Activated T-helper 1 cell treated with anti-CD3 and anti-CD28 coated beads, Interleukin-12 subunit alpha, Interleukin-12 subunit beta, Interleukin-2, Interleukin-4 antibody, amounts not matched to agents 30 ng/mL and 10 ng/mL and 1 ng/mL, durations not matched to agents 14 hours and 24 hours and 36 hours (primary cell): ENCODE data around the gene PROK1. TPM values are rescaled to one million over a fixed set of nuclear protein-coding genes. Genes with fewer than 3 reads are reported as not detected.
A peak's percentile ranks its signal among the peaks of the same experiment; 100 is the strongest.
"Not testable (repeated sequence)": the region's sequence is repeated elsewhere in the genome, so short reads cannot be mapped to it uniquely, and the experiment has no call there.

ENCODE experiments used
- DNase-seq: peaks from one replicate; pipeline ENCODE4 v3.0.0; 2021; ENCODE audit warnings: low spot score
- H3K27ac Mint-ChIP-seq: one replicate; pipeline ENCODE4 v1.8.0; 2021; ENCODE audit warnings: mild to moderate bottlenecking, mixed read lengths
- H3K27me3 Mint-ChIP-seq: one replicate; pipeline ENCODE4 v1.8.0; 2022; ENCODE audit warnings: mild to moderate bottlenecking, moderate library complexity, mixed read lengths; ENCODE audit not compliant: insufficient read depth
- H3K36me3 Mint-ChIP-seq: one replicate; pipeline ENCODE4 v1.8.0; 2021; ENCODE audit warnings: low read depth, mixed read lengths
- H3K4me1 Mint-ChIP-seq: one replicate; pipeline ENCODE4 v1.8.0; 2021; ENCODE audit warnings: low read depth, mixed read lengths
- H3K4me3 Mint-ChIP-seq: one replicate; pipeline ENCODE4 v1.8.0; 2021; ENCODE audit warnings: mild to moderate bottlenecking, moderate library complexity, mixed read lengths
- H3K9me3 Mint-ChIP-seq: one replicate; pipeline ENCODE4 v1.8.0; 2021; ENCODE audit warnings: mixed read lengths
- intact Hi-C: fragments of 100-400 bp; cut with micrococcal nuclease; formaldehyde crosslinking; loops from one replicate; pipeline ENCODE4 v1.15.1; 2024
- total RNA-seq: library from RNA; stranded (reverse); gene quantifications from 2 replicates; pipeline ENCODE4 v1.2.3, GENCODE V29; 2022

Gene PROK1
- total RNA-seq, 1 donor from 2014 or later, result not detected

DNA sequence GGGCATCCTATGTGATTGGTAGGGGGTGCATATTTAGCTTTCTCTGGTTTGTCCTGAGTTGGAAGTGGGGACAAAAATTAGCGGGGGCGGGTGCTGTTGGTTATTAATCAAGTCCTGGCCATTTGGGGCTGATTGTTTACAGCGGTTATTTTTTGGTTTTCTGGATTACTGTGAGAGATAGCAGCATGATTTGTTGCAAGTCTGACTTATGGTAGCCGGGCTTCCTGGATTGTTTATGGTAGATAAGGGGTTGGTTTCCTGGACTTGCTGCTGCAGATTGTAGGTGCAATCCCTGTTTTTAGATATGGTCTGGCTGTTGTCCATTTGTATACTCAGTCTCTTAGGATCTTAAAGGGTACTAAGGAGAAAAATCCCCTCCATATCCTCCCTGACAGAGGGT lies 12.1 kb upstream of the PROK1 start:
- peaks cover 15% of the 10 kb centered on the region for H3K27me3 Mint-ChIP-seq
- intact Hi-C loops, result no loop called here
- no peaks in the 10 kb centered on the region for H3K9me3 Mint-ChIP-seq
- H3K4me1 Mint-ChIP-seq, result no peaks in the 10 kb centered on the region
- no peak for DNase-seq
- H3K27ac Mint-ChIP-seq, result no peak overlapping the region
- no peaks in the 10 kb centered on the region for H3K36me3 Mint-ChIP-seq
- H3K4me3 Mint-ChIP-seq, result no peak overlapping the region

DNA sequence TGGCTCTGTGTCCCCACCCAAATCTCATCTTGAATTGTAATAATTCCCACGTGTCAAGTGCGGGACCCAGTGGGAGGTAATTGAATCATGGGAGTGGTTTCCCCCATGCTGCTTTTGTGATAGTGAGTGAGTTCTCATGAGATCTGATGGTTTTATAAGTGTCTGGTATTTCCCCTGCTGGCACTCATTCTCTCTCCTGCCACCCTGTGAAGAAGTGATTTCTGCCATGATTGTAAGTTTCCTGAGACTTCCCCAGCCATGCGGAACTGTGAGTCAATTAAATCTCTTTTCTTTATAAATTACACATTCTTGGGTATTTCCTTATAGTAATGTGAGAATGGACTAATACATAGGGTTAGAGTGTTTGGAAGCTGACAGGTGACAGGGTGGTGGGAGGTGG lies 11.1 kb upstream of the PROK1 start:
- DNase-seq, H3K27ac Mint-ChIP-seq, H3K9me3 Mint-ChIP-seq, H3K36me3 Mint-ChIP-seq, intact Hi-C loops, H3K4me1 Mint-ChIP-seq, H3K4me3 Mint-ChIP-seq: not testable (repeated sequence)
- peaks cover 13% of the 10 kb centered on the region for H3K27me3 Mint-ChIP-seq

DNA sequence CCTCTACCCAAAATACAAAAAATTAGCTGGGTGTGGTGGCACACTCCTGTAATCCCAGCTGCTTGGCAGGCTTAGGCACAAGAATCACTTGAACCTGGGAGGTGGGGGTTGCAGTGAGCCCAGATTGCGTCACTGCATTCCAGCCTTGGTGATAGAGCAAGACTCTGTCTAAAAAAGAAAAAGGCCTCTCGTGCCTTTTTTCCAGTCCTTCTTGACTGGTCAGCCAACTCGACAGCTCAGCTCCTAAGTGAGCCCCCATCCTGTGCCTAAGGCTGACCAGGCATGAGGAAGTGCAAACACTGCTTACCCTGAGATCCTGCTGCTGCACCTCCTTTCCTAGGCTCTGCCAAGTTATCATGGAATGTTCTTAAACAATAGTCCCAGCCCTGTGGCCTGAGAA lies 10.1 kb upstream of the PROK1 start:
- peaks cover 13% of the 10 kb centered on the region for H3K27me3 Mint-ChIP-seq
- intact Hi-C loops, result no loop called here
- DNase-seq, result no peak
- no peak overlapping the region for H3K27ac Mint-ChIP-seq
- no peaks in the 10 kb centered on the region for H3K4me1 Mint-ChIP-seq
- no peaks in the 10 kb centered on the region for H3K36me3 Mint-ChIP-seq
- H3K9me3 Mint-ChIP-seq, result no peaks in the 10 kb centered on the region
- H3K4me3 Mint-ChIP-seq, result no peak overlapping the region

DNA sequence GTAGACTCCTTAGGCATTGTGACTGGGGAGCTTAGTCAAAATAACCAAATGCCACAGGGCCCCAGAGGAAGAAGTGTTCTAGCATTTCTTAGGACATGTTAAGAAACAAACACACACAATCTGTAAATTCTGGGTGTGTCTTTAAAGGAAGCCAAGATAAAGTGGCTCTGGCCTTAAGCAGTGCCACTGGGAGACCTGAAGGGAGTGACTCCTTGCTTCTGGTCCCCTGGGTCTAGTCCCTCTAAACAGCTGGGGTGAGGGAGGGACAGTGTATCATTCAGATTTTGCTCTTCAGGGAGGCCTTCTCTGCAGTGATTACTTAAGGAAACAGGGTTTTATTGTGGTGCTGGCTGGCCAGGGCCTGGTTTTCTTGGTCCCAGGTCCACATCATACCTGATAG lies 9.1 kb upstream of the PROK1 start:
- intact Hi-C loops, result no loop called here
- no peaks in the 10 kb centered on the region for H3K9me3 Mint-ChIP-seq
- no peak overlapping the region for H3K27ac Mint-ChIP-seq
- H3K4me1 Mint-ChIP-seq, result no peaks in the 10 kb centered on the region
- no peak overlapping the region for H3K4me3 Mint-ChIP-seq
- H3K27me3 Mint-ChIP-seq, result peaks cover 10% of the 10 kb centered on the region
- DNase-seq, result no peak
- H3K36me3 Mint-ChIP-seq, result no peaks in the 10 kb centered on the region

DNA sequence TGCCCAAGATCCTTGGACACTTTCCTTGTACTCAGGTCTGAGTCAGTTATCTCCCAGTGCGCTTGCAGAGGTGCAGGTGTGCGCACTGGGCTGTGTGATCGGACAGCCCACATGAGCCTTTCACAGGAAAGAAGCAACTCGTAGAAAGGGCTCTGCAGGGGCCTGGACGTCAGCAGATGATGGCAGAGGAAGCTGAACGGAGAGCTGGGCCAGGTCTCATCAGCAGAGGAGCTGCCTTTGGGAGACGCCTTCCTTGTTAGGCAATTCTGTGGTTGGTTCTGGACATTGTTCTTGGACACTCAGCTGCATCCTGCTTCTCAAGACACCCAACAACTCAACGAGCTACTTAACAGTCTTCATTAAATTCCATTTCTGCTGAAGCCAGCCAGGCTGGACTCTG lies 7.5 kb upstream of the PROK1 start:
- Mint-ChIP-seq H3K4me1 (no peaks in the 10 kb centered on the region), H3K27ac (no peak overlapping the region), H3K4me3 (no peak overlapping the region), H3K9me3 (no peaks in the 10 kb centered on the region), H3K27me3 (peaks cover 17% of the 10 kb centered on the region), H3K36me3 (no peaks in the 10 kb centered on the region)
- intact Hi-C loops, result no loop called here
- no peak for DNase-seq

DNA sequence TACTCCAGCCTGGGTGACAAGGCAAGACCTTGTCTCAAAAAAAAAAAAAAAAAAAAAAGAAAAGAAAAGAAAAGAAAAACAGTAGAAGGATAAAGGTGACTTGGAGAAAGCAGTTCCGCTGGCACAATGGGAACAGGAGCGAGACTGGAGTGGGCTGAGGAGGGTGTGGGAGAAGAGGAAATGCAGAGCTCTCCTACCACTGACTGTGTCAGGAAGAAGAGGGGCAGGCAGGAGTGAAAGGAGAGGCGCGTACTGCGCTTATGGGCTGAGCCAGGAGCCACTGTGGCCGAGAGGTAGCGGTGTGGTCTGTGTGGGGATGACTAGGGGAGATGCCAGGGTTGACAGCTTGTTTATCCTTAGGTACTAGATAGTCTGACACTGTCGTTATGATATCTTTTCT lies 6.4 kb upstream of the PROK1 start:
- Mint-ChIP-seq H3K27me3 (peaks cover 22% of the 10 kb centered on the region), H3K27ac (no peak overlapping the region), H3K4me1 (no peaks in the 10 kb centered on the region), H3K36me3 (no peaks in the 10 kb centered on the region), H3K4me3 (no peak overlapping the region), H3K9me3 (no peaks in the 10 kb centered on the region)
- no peak for DNase-seq
- intact Hi-C loops, result no loop called here

DNA sequence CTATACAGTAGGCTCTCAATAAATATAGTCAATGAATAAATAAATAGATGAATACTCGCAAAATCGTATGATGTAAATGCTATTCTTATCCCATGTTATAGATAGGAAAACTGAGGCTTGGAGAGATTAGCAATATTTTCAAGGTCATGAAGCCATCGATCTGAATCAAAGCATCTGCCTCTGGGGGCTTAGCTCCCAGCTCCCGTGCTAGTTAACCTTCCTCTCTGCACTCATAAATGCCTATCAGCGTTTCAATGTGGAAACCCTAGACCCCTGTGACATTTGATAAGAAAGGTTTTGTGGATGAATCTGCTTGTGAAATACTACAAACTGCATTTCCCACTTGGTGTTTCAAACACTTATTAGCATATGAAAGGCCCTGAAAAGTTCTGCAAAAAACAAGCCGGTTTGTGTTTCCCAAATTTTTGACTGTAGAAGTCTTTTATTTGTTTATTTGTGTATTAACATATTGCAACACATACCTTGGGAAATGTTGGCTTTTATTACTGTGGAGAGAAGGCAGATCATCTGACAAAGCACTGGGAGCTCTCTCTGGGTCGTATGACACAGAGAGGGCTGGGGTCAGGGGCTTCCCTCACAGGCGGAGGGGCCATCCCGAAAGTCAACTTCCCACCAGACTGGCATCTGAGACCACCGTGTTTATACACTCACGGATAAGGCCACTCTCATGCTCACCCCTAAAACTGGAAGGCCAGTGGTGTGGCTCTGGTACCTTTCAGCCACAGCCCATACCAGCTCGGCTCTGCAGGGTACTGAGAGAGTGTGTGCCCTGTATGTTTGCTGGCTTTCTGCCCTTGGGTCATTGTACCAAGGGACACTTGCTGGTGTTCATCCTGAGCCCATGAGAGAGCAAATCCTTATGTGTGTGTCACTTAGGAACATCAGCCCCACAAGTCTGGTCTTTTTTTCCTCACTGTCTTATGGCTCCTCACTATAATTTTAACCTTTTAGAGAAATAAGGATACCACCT lies 993 bp upstream of the PROK1 start:
- no peaks in the 10 kb centered on the region for H3K36me3 Mint-ChIP-seq
- intact Hi-C loops, result no loop called here

DNA sequence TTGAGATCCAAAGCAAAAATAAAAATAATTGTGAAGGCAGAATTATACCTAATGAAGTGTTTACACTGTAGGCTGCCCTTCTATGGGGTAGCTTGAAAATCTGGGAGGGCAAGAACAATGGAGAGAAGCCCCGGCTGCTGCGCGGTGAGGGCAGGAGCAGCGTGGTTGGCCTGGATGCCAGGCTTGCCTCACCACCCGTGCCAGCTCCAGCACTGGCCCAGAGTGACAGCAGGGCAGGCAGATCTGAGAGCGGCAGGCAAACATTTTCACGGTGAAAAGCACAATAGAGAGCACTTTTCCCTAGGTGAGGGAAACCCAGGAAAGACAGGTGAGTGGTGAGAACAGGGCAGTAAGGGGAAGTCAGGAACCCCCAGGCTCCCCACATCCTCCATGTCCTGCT lies 1.4 kb downstream of the PROK1 start:
- intact Hi-C loops, result no loop called here
- Mint-ChIP-seq H3K4me3 (no peak overlapping the region), H3K36me3 (no peaks in the 10 kb centered on the region), H3K9me3 (no peaks in the 10 kb centered on the region), H3K27me3 (peaks cover 26% of the 10 kb centered on the region), H3K4me1 (no peaks in the 10 kb centered on the region), H3K27ac (no peak overlapping the region)
- no peak for DNase-seq

More for the DNA sequence above, 993 bp upstream of the PROK1 start:
- DNase-seq, result no peak
- Mint-ChIP-seq H3K4me3 (no peak overlapping the region), H3K27ac (no peak overlapping the region), H3K27me3 (peaks cover 29% of the 10 kb centered on the region), H3K4me1 (no peaks in the 10 kb centered on the region), H3K9me3 (no peaks in the 10 kb centered on the region)

DNA sequence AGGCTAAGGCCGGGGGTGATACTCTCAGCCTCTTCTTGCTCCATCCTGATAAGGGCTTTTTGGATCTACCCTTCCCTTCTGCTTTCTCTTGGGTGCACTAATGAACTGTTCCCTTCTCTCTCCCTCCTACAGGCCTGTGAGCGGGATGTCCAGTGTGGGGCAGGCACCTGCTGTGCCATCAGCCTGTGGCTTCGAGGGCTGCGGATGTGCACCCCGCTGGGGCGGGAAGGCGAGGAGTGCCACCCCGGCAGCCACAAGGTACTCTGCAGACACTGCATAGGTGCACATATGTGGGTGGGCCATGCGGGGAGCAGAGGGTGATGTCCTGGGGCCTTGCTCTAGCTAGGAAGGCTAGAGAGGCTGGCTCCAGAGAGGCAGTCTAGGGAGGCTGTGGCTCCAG lies 2.9 kb downstream of the PROK1 start:
- Mint-ChIP-seq H3K27ac (no peak overlapping the region), H3K36me3 (no peaks in the 10 kb centered on the region), H3K27me3 (peaks cover 20% of the 10 kb centered on the region), H3K9me3 (no peaks in the 10 kb centered on the region), H3K4me3 (no peak overlapping the region), H3K4me1 (no peaks in the 10 kb centered on the region)
- no peak for DNase-seq
- intact Hi-C loops, result no loop called here

DNA sequence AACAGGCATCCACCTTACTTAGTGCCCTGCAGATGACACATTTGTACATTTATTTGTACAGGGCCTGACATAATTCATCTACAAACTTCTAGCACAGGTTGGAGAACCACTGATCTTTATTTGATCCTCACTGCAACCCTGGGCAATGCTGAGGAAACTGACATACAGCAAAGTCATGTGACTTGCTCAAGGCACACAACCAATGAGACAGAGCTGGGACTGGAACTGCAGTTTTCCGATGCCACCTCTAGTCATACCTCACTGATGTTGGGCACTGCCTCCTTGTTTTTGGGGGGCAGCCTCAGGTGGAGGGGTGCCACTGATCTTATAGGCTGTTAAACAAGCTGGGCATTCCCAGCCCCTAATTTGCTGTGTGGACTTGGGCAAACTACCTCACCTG lies 3.4 kb downstream of the PROK1 start:
- intact Hi-C loops, result no loop called here
- Mint-ChIP-seq H3K27me3 (peaks cover 15% of the 10 kb centered on the region), H3K36me3 (no peaks in the 10 kb centered on the region), H3K4me3 (no peak overlapping the region), H3K27ac (no peak overlapping the region), H3K4me1 (no peaks in the 10 kb centered on the region), H3K9me3 (no peaks in the 10 kb centered on the region)
- DNase-seq, result no peak

DNA sequence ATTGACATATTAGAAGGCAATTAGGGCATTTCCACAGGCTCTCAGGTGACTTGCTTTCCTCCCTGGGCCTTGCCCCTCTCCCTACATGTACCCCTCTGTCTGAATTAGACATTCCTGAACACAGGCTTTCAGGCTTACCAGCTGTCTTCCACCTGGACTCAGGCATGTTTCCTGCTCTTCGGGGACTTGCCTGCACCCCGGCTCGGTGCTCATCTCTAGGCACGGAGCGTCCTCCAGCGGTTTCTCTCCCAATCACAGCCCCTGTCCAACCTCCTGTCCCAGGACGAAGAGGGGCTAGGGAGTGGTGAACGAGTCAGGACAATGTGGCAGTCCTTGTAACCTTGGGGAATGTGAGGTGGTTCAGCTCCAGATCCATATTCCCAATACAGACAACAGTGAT lies 4.2 kb downstream of the PROK1 start:
- DNase-seq, result no peak
- no peak overlapping the region for H3K27ac Mint-ChIP-seq
- H3K27me3 Mint-ChIP-seq, result peaks cover 11% of the 10 kb centered on the region
- no peaks in the 10 kb centered on the region for H3K36me3 Mint-ChIP-seq
- no peaks in the 10 kb centered on the region for H3K4me1 Mint-ChIP-seq
- intact Hi-C loops, result no loop called here
- H3K4me3 Mint-ChIP-seq, result no peak overlapping the region
- H3K9me3 Mint-ChIP-seq, result no peaks in the 10 kb centered on the region

DNA sequence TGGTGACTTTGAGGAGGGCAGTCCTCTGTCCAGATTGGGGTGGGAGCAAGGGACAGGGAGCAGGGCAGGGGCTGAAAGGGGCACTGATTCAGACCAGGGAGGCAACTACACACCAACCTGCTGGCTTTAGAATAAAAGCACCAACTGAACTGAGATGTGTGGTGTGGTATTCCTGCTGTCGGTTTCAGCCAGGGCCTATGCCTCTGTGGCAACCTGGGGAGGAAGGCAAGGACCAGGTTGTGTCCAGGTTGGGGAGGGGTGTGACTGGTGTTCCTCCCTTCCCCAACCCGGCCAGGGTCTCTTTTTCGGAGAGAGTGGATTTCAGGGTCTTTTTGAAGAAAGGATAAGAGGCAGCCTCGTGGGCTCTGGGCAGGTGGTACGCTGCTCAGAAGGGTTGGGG lies 6.3 kb downstream of the PROK1 start:
- Mint-ChIP-seq H3K4me3 (no peak overlapping the region), H3K36me3 (no peaks in the 10 kb centered on the region), H3K9me3 (no peaks in the 10 kb centered on the region), H3K27ac (no peak overlapping the region), H3K27me3 (peaks cover 4% of the 10 kb centered on the region), H3K4me1 (no peaks in the 10 kb centered on the region)
- DNase-seq, result no peak
- intact Hi-C loops, result no loop called here

DNA sequence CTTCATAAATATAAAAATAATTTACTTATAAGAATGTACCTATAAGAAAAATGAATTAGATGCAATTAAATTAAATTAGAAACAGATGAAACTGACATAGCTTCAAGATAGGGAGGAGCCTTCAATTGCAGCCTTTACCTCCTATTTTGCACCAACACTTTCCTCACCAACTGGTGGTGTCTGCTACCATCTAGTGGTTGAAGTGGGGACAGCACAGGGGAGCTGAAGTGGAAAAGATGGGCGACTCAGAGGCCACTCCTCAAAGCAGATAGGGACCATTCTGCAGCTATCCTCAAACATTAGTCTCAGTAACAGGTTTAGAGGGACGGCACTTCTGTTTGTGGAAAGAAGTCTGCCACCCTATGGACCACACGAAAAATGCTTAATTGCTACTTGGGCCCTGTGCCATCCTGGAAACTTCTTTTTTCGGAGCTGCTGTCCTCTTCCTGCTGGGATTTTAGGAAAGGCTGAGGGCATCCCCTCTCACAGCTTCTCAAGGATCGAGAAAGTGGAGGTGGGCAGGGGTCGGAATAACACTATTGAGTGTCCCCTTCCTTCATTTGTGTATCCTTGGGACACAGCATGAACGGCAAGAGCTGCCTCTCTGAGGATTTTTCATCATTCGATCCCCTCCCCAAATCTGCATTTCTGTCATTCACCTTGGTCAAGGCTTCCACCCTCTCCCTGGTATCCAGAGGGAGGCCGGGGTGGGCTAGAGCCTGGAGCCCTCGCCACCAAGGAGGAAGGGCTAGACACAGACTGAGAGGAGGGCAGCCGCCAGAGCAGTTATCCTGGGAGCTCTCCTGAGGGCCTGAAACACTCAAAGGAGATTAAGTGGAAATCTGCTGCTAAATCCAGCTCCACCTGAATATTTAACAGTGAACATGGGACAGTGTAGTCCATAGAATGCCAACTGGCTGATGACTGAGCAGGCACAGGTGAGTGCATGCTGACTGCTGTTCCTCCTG lies 9.6 kb downstream of the PROK1 start:
- H3K9me3 Mint-ChIP-seq, result no peaks in the 10 kb centered on the region
- H3K27ac Mint-ChIP-seq, result no peak overlapping the region
- intact Hi-C loops, result loop anchor here (1.0 to 5.0 kb wide), 8 partner anchors 36 to 433 kb away; partner anchors contain the start of gene LAMTOR5
- no peaks in the 10 kb centered on the region for H3K27me3 Mint-ChIP-seq
- no peak overlapping the region for H3K4me3 Mint-ChIP-seq
- H3K4me1 Mint-ChIP-seq, result no peaks in the 10 kb centered on the region
- H3K36me3 Mint-ChIP-seq, result no peaks in the 10 kb centered on the region
- peak; percentile 77 for DNase-seq
